WTC11 (cell line): ENCODE data around the gene PKP3. TPM values are rescaled to one million over a fixed set of nuclear protein-coding genes. Genes with fewer than 3 reads are reported as not detected.

Experiments
- ATAC-seq: fragments of 200-7000 bp; cut with Tn5 transposase; 2 replicates; pipeline ENCODE4 v1.10.0; 2021; ENCODE audit warnings: mild to moderate bottlenecking, moderate library complexity
- CTCF ChIA-PET: fragments of 300-600 bp; sonication (Branson Sonifier 250); formaldehyde crosslinking; loops from one replicate; lab custom pipeline; 2021; ENCODE audit warnings: antibody characterized with exemption; lab: Charles Lee
- POLR2A ChIA-PET: fragments of 350-600 bp; sonication (Branson Sonifier 250); formaldehyde crosslinking; loops from one replicate; lab custom pipeline; 2021; ENCODE audit warnings: antibody characterized with exemption; lab: Charles Lee
- DNase-seq: peaks from one replicate; pipeline ENCODE4 v3.0.0; 2021; ENCODE audit warnings: low spot score
- H3K27ac Mint-ChIP-seq: 2 replicates; pipeline ENCODE4 v1.8.0; 2021; ENCODE audit warnings: mixed read lengths
- H3K27me3 Mint-ChIP-seq: 2 replicates; pipeline ENCODE4 v1.8.0; 2021; ENCODE audit warnings: low read depth, mild to moderate bottlenecking, moderate library complexity, mixed read lengths
- H3K36me3 Mint-ChIP-seq: 2 replicates; pipeline ENCODE4 v1.8.0; 2021; ENCODE audit warnings: mixed read lengths
- H3K4me1 Mint-ChIP-seq: 2 replicates; pipeline ENCODE4 v1.8.0; 2022; ENCODE audit warnings: mixed read lengths
- H3K4me3 Mint-ChIP-seq: 2 replicates; pipeline ENCODE4 v1.8.0; 2021; ENCODE audit warnings: mild to moderate bottlenecking, moderate library complexity, mixed read lengths
- H3K9me3 Mint-ChIP-seq: 2 replicates; pipeline ENCODE4 v1.8.0; 2021; ENCODE audit warnings: mixed read lengths
- ATF2 ChIP-seq: sonication (generic); formaldehyde crosslinking; IDR thresholded peaks from 2 replicates; pipeline ENCODE4 v1.8.1; 2022; ENCODE audit warnings: low read depth, missing genetic modification reagents, borderline replicate concordance
- CBFB ChIP-seq: sonication (generic); formaldehyde crosslinking; IDR thresholded peaks from 2 replicates; pipeline ENCODE4 v1.8.1; 2022; ENCODE audit warnings: mild to moderate bottlenecking, low read depth, missing genetic modification reagents
- CREB1 ChIP-seq: sonication (generic); formaldehyde crosslinking; IDR thresholded peaks from 2 replicates; pipeline ENCODE4 v1.8.0; 2023; ENCODE audit warnings: mild to moderate bottlenecking, missing genetic modification reagents
- E2F5 ChIP-seq: sonication (generic); formaldehyde crosslinking; IDR thresholded peaks from 2 replicates; pipeline ENCODE4 v1.8.1; 2022; ENCODE audit warnings: mild to moderate bottlenecking, moderate library complexity, missing genetic modification reagents
- ERG ChIP-seq: fragments of 250-450 bp; sonication (Bioruptor Pico); IDR thresholded peaks from 2 replicates; pipeline ENCODE4 v1.8.0; 2021; ENCODE audit warnings: mild to moderate bottlenecking
- ESRRA ChIP-seq: sonication (generic); formaldehyde crosslinking; IDR thresholded peaks from 2 replicates; pipeline ENCODE4 v1.8.1; 2022; ENCODE audit warnings: mild to moderate bottlenecking, missing genetic modification reagents, borderline replicate concordance
- FOXK1 ChIP-seq: sonication (generic); formaldehyde crosslinking; IDR thresholded peaks from 2 replicates; pipeline ENCODE4 v1.8.0; 2022; ENCODE audit warnings: mild to moderate bottlenecking, moderate library complexity, missing genetic modification reagents
- FOXP4 ChIP-seq: sonication (generic); formaldehyde crosslinking; IDR thresholded peaks from 2 replicates; pipeline ENCODE4 v1.8.0; 2022; ENCODE audit warnings: mild to moderate bottlenecking, missing genetic modification reagents
- MLX ChIP-seq: sonication (generic); formaldehyde crosslinking; IDR thresholded peaks from 2 replicates; pipeline ENCODE4 v1.8.1; 2023; ENCODE audit warnings: mild to moderate bottlenecking, missing genetic modification reagents, moderate library complexity
- MYBL2 ChIP-seq: sonication (generic); formaldehyde crosslinking; IDR thresholded peaks from 2 replicates; pipeline ENCODE4 v1.8.1; 2023; ENCODE audit warnings: mild to moderate bottlenecking, moderate library complexity, missing genetic modification reagents
- NFE2L1 ChIP-seq: sonication (generic); formaldehyde crosslinking; IDR thresholded peaks from 2 replicates; pipeline ENCODE4 v1.8.1; 2023; ENCODE audit warnings: missing genetic modification reagents
- NR1H2 ChIP-seq: sonication (generic); formaldehyde crosslinking; IDR thresholded peaks from 2 replicates; pipeline ENCODE4 v1.9.0; 2021; ENCODE audit warnings: mild to moderate bottlenecking, moderate library complexity, missing genetic modification reagents
- PRDM15 ChIP-seq: sonication (generic); formaldehyde crosslinking; IDR thresholded peaks from 2 replicates; pipeline ENCODE4 v1.8.0; 2022; ENCODE audit warnings: missing genetic modification reagents
- TP53 ChIP-seq: sonication (generic); formaldehyde crosslinking; IDR thresholded peaks from 2 replicates; pipeline ENCODE4 v1.8.1; 2023; ENCODE audit warnings: mild to moderate bottlenecking, missing genetic modification reagents
- total RNA-seq: library from RNA; stranded (reverse); gene quantifications from 3 replicates; pipeline ENCODE4 v1.2.3, GENCODE V29; 2021

PKP3 gene
- total RNA-seq, 1 experiment from 2014 or later, result 17.3 TPM

GRCh38 chr11:444396-445144, 50.6 kb downstream of the PKP3 start (continued):
- TF ChIP-seq FOXP4 (CRISPR knock-in tag) (no peak), CBFB (CRISPR knock-in tag) (no peak), MYBL2 (CRISPR knock-in tag) (no peak)

- peaks cover 9% of the 10 kb centered on the region for H3K4me1 Mint-ChIP-seq
- no peaks in the 10 kb centered on the region for H3K9me3 Mint-ChIP-seq
- H3K27me3 Mint-ChIP-seq, result peaks cover 3% of the 10 kb centered on the region; the same call in 1 of the 2 replicates
- ChIA-PET POLR2A (no interaction called here), CTCF (interaction anchor here (0.6 to 5.9 kb wide), 4 partner anchors 12 to 39 kb away, joined by 3 to 71 read pairs (median 3); no protein-coding TSS in a partner anchor)
- no peaks in the 10 kb centered on the region for H3K36me3 Mint-ChIP-seq
- no peak overlapping the region for H3K4me3 Mint-ChIP-seq
- DNase-seq (no peak), ATAC-seq (no peak)
- H3K27ac Mint-ChIP-seq, result no peak overlapping the region
- TF ChIP-seq MYBL2 (CRISPR knock-in tag), result no peak
- no peak for TF ChIP-seq NR1H2 (CRISPR knock-in tag)
- TF ChIP-seq FOXK1, result no peak
- TF ChIP-seq TP53 (CRISPR knock-in tag), result no peak
- no peak for TF ChIP-seq CREB1
- TF ChIP-seq, all 79 proteins: peak for 0
Observed at GRCh38 chr11:445765-446588, 52.0 kb downstream of the PKP3 start.

- Mint-ChIP-seq H3K4me3 (no peak overlapping the region), H3K27me3 (peaks cover 3% of the 10 kb centered on the region; the same call in 1 of the 2 replicates), H3K27ac (no peak overlapping the region), H3K36me3 (peaks cover 3% of the 10 kb centered on the region; the same call in 1 of the 2 replicates), H3K9me3 (no peaks in the 10 kb centered on the region), H3K4me1 (peaks cover 14% of the 10 kb centered on the region)
- POLR2A ChIA-PET, result no interaction called here
- CTCF ChIA-PET, result interaction anchor here (0.7 to 5.9 kb wide), 3 partner anchors 40 to 78 kb away, joined by 3 to 71 read pairs (median 3); no protein-coding TSS in a partner anchor
- no peak for TF ChIP-seq MLX
- TF ChIP-seq FOXK1, result no peak
- no peak for TF ChIP-seq PRDM15
- TF ChIP-seq ESRRA (CRISPR knock-in tag), result no peak
- no peak for TF ChIP-seq NFE2L1 (CRISPR knock-in tag)
- no peak for TF ChIP-seq ATF2 (CRISPR knock-in tag)
- no peak for TF ChIP-seq ERG (CRISPR knock-in tag)
- no peak for TF ChIP-seq CREB1
- TF ChIP-seq E2F5 (CRISPR knock-in tag), result no peak
- ATAC-seq (no peak), DNase-seq (no peak)
Observed at GRCh38 chr11:446891-447290, 52.9 kb downstream of the PKP3 start.
